Thyroid gland (tissue), 4 donors: ENCODE data around the gene STK33.

ENCODE experiments used
- CTCF ChIP-seq, 6 experiments: fragments of 200-600 bp in 3 of 6; fragments of 450-650 bp in 3 of 6; sonication (generic) in 3 of 6; IDR thresholded peaks; one replicate each; pipeline ENCODE4 v1.5.1; 2016 to 2019; ENCODE audit warnings: antibody characterized with exemption in 6 of 6, mild to moderate bottlenecking in 2 of 6, inconsistent platforms in 1 of 6, moderate library complexity in 1 of 6
- POLR2A ChIP-seq, 2 donors: fragments of 450-650 bp; IDR thresholded peaks; one replicate each; pipeline ENCODE4 v1.6.1; 2017; ENCODE audit warnings: antibody characterized with exemption in 2 of 2, mild to moderate bottlenecking in 2 of 2, moderate library complexity in 1 of 2

- TF ChIP-seq CTCF (IDR thresholded peaks at IDR 0.05) (no peak), POLR2A (IDR thresholded peaks at IDR 0.05) (no peak)
Measured at GRCh38 chr11:8352876-8353505, 241.0 kb downstream of the STK33 start.
